K562 (cell line): ENCODE results near the gene GALNT7. TPM values are rescaled to one million over a fixed set of nuclear protein-coding genes. Genes with fewer than 3 reads are reported as not detected.

Experiments
- CBX5 ChIP-seq: IDR thresholded peaks from 2 replicates; pipeline ENCODE4 v1.6.1; 2014; ENCODE audit warnings: low read depth, borderline replicate concordance
- CC2D1A ChIP-seq: fragments of 450-650 bp; IDR thresholded peaks from 2 replicates; pipeline ENCODE4 v1.6.1; 2017; ENCODE audit warnings: mild to moderate bottlenecking
- EGR1 ChIP-seq: fragments of 450-650 bp; conservative IDR thresholded peaks from 2 replicates; pipeline ENCODE4 v1.6.1; 2017; ENCODE audit warnings: mild to moderate bottlenecking
- JUN ChIP-seq, 2 experiments: sonication (generic) in 1 of 2; formaldehyde crosslinking in 1 of 2; IDR thresholded peaks; 2 replicates each; pipeline versions ENCODE4 v1.6.1 to v1.8.0; 2012 to 2022; ENCODE audit warnings: borderline replicate concordance in 2 of 2, mild to moderate bottlenecking in 2 of 2, improper control_type of control experiment in 1 of 2, low read depth in 1 of 2, low read length in 1 of 2, missing genetic modification reagents in 1 of 2
- MXI1 ChIP-seq: IDR thresholded peaks from 2 replicates; pipeline ENCODE4 v1.6.1; 2011; ENCODE audit warnings: low read depth, mild to moderate bottlenecking, improper control_type of control experiment, low read length
- SMARCC2 ChIP-seq: fragments of 450-650 bp; IDR thresholded peaks from 2 replicates; pipeline ENCODE4 v1.6.1; 2017; ENCODE audit warnings: antibody characterized with exemption, moderate library complexity, mild to moderate bottlenecking, low read depth
- SMARCE1 ChIP-seq: fragments of 450-650 bp; IDR thresholded peaks from 2 replicates; pipeline ENCODE4 v1.7.1; 2016; ENCODE audit warnings: mild to moderate bottlenecking
- TEAD1 ChIP-seq, 2 experiments: fragments of 450-650 bp in 1 of 2; sonication (generic) in 1 of 2; formaldehyde crosslinking; IDR thresholded peaks; 2 replicates each; pipeline versions ENCODE4 v1.4.0 to v1.8.0; 2020 to 2022; ENCODE audit warnings: mild to moderate bottlenecking in 2 of 2, missing genetic modification reagents in 1 of 2
- TRIM24 ChIP-seq, 2 experiments: fragments of 450-650 bp; IDR thresholded peaks; 2 replicates each; pipeline ENCODE4 v1.6.1; 2016
- ZNF507 ChIP-seq: conservative IDR thresholded peaks from 2 replicates; pipeline ENCODE4 v1.6.1; 2017; ENCODE audit warnings: missing genetic modification characterization, missing compliant biosample characterization
- polyA plus RNA-seq, 8 experiments: library from polyadenylated mRNA; depleted of rRNA in 4 of 8; stranded (reverse) in 5 of 8; unstranded in 3 of 8; fragments of >200 nt; fragmentation: Nextera tagmentation in 2 of 8; fragmentation: Illumina TruSeq in 1 of 8; extraction: Ambion mirVana in 2 of 8; extraction: Trizol in 1 of 8; gene quantifications; 2 replicates each; pipeline versions ENCODE4 v1.2.1 to v1.2.3, GENCODE V29; 2011 to 2014; ENCODE audit warnings: inconsistent platforms in 1 of 8, missing spikeins in 1 of 8
- total RNA-seq, 7 experiments: library from RNA; depleted of rRNA in 6 of 7; stranded (reverse); fragments of >200 nt in 6 of 7; fragmentation: Illumina TruSeq in 2 of 7; extraction: Trizol in 2 of 7; gene quantifications; 2 replicates each; pipeline versions ENCODE4 v1.2.1 to v1.2.3, GENCODE V29; 2011 to 2021; ENCODE audit warnings: low replicate concordance in 1 of 7
- TF ChIP-seq, protein P1 (sequence below), 2 experiments: fragments of 450-650 bp; IDR thresholded peaks; 2 replicates each; pipeline ENCODE4 v1.6.1; 2018; ENCODE audit warnings: mild to moderate bottlenecking in 2 of 2, low read depth in 1 of 2; ENCODE audit not compliant: partially characterized antibody in 2 of 2

Gene GALNT7
- total and polyA plus RNA-seq, 9 of the 15 experiments (the other 6 are each of a cell fraction or from before 2014, with no cell fraction given) = 16.7 to 38.7 (median 31.1) TPM

DNA sequence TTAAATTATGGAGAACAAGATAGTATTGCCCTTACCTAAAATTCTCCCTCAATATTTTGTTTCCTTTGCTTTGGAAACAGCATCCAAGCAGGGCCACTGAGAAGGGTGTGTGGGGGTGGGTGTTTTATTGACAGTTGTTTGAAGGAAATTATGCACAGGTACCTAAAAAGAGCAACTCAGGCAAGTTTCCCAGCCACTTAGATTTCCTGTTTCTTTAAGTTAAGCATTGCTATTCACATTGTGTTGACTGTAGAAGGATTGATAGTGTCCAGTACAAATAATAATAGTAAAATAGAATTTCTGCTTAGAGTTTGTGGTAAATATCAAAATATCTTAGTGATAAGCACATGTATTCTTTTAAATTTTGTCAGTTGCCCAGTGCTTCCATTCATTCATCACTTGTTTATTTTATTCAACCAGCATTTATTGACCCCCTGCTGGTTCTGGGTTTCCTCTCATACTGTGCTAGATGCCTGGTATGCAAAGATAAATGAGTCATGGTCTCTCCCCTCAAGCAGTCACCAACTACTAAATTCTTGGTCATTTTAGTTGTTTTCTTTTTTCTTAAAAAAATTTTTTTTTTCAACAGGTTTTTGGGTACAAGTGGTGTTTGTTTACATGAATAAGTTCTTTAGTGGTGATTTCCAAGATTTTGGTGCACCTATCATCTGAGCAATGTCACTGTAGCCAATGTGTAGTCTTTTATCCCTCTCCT, 50.0 kb downstream of the GALNT7 start (continued):
- no peak for TF ChIP-seq CBX5
- TF ChIP-seq, protein P1, sequence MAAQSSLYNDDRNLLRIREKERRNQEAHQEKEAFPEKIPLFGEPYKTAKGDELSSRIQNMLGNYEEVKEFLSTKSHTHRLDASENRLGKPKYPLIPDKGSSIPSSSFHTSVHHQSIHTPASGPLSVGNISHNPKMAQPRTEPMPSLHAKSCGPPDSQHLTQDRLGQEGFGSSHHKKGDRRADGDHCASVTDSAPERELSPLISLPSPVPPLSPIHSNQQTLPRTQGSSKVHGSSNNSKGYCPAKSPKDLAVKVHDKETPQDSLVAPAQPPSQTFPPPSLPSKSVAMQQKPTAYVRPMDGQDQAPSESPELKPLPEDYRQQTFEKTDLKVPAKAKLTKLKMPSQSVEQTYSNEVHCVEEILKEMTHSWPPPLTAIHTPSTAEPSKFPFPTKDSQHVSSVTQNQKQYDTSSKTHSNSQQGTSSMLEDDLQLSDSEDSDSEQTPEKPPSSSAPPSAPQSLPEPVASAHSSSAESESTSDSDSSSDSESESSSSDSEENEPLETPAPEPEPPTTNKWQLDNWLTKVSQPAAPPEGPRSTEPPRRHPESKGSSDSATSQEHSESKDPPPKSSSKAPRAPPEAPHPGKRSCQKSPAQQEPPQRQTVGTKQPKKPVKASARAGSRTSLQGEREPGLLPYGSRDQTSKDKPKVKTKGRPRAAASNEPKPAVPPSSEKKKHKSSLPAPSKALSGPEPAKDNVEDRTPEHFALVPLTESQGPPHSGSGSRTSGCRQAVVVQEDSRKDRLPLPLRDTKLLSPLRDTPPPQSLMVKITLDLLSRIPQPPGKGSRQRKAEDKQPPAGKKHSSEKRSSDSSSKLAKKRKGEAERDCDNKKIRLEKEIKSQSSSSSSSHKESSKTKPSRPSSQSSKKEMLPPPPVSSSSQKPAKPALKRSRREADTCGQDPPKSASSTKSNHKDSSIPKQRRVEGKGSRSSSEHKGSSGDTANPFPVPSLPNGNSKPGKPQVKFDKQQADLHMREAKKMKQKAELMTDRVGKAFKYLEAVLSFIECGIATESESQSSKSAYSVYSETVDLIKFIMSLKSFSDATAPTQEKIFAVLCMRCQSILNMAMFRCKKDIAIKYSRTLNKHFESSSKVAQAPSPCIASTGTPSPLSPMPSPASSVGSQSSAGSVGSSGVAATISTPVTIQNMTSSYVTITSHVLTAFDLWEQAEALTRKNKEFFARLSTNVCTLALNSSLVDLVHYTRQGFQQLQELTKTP (IDR thresholded peaks at IDR 0.05; ENCODE audit: low read depth in 1 of 2, partially characterized antibody in 2 of 2) = peak in 1 of 2 experiments; percentile 12
- TF ChIP-seq ZNF507 (tag) = no peak
- peak; percentile 77; the same call in 1 of the 2 replicates for TF ChIP-seq JUN (IDR thresholded peaks at IDR 0.05; ENCODE audit: borderline replicate concordance, low read depth, low read length)
- TF ChIP-seq JUN (CRISPR knock-in tag; IDR thresholded peaks at IDR 0.05; ENCODE audit: borderline replicate concordance) = no peak
- peak in 1 of 2 experiments; percentile 65; a peak in 1 of 4 replicates for TF ChIP-seq TEAD1 (CRISPR knock-in tag; IDR thresholded peaks at IDR 0.05)
- TF ChIP-seq SMARCC2 = peak; percentile 95
- peak; percentile 96 for TF ChIP-seq SMARCE1
- TF ChIP-seq EGR1 = peak; percentile 22; the same call in 1 of the 2 replicates
- TF ChIP-seq MXI1 = no peak
- 0 out of 2 replicates have a peak, but pooled peaks have one; percentile 35 for TF ChIP-seq CC2D1A
- TF ChIP-seq TRIM24 (IDR thresholded peaks at IDR 0.05) = 0 out of 4 replicates have a peak, but pooled peaks of 1 of the 2 experiments have one; percentile 11
- TF ChIP-seq, all 486 proteins: peak for 56
